Adrenal gland (tissue), 12 donors: ENCODE data around the gene CCNA2. TPM values are rescaled to one million over a fixed set of nuclear protein-coding genes. Genes with fewer than 3 reads are reported as not detected.

Experiments used
- DNase-seq, 7 donors: peaks; one replicate each; pipeline ENCODE4 v3.0.0-alpha.2; 2019 to 2020
- H3K27ac ChIP-seq, 5 donors: fragments of 200-600 bp; sonication (generic) in 4 of 5; 1 replicate in 3 of 5; 2 replicates in 2 of 5; pipeline versions ENCODE4 v1.5.1 to v1.8.0; 2016 to 2020; ENCODE audit warnings: mild to moderate bottlenecking in 1 of 5
- H3K27me3 ChIP-seq: fragments of 200-600 bp; 2 replicates; pipeline ENCODE4 v1.8.0; 2021
- H3K36me3 ChIP-seq, 2 donors: fragments of 200-600 bp; replicated peaks in 1 of 2; 1 replicate in 1 of 2; 2 replicates in 1 of 2; pipeline versions ENCODE4 v1.5.1 to v1.8.0; 2018 to 2022
- H3K4me1 ChIP-seq, 2 donors: fragments of 200-600 bp; replicated peaks in 1 of 2; 1 replicate in 1 of 2; 2 replicates in 1 of 2; pipeline versions ENCODE4 v1.5.1 to v1.8.0; 2018 to 2021
- H3K4me3 ChIP-seq, 4 donors: fragments of 200-600 bp; sonication (generic) in 3 of 4; one replicate each; pipeline ENCODE4 v1.5.1; 2016 to 2018
- H3K9me3 ChIP-seq, 3 donors: fragments of 200-600 bp; sonication (generic) in 1 of 3; replicated peaks in 1 of 3; 1 replicate in 2 of 3; 2 replicates in 1 of 3; pipeline versions ENCODE4 v1.5.1 to v1.8.0; 2016 to 2021
- POLR2A ChIP-seq, 2 donors: fragments of 450-650 bp; IDR thresholded peaks; one replicate each; pipeline ENCODE4 v1.6.1; 2017; ENCODE audit warnings: antibody characterized with exemption in 2 of 2, mild to moderate bottlenecking in 2 of 2, moderate library complexity in 1 of 2
- WGBS, 4 donors: extraction: QIAGEN DNeasy Blood & Tissue Kit in 2 of 4; methylation state at CpG; one replicate each; pipeline versions ENCODE4 v1.1.5 to v1.1.7; 2013 to 2017; 5-methylcytosine and 5-hydroxymethylcytosine counted together
- intact Hi-C, 2 donors: fragments of 100-400 bp; cut with DNase I; formaldehyde crosslinking; loops; one replicate each; pipeline versions ENCODE4 v1.14.1 to v1.15.0; 2022 to 2023
- polyA plus RNA-seq, 3 donors: library from polyadenylated mRNA; stranded (reverse); fragments of 200-250 nt in 2 of 3; fragments of 350-450 nt in 1 of 3; fragmentation: Illumina TruSeq in 1 of 3; extraction: RNeasy Lipid Tissue Mini Kit (QIAGEN cat#74804) in 1 of 3; gene quantifications; one replicate each; pipeline ENCODE4 v1.2.3, GENCODE V29; 2013 to 2014
- total RNA-seq, 9 donors: library from RNA; depleted of rRNA in 4 of 9; stranded (reverse); fragments of >200 nt in 4 of 9; fragments of 120-200 nt in 1 of 9; fragmentation: NEBNext Ultra II Directional in 1 of 9; extraction: Animal tissue kit (Norgen Biotek cat#: 25700) in 1 of 9; gene quantifications; one replicate each; pipeline versions ENCODE4 v1.1.0 to v1.2.4, GENCODE V29; 2013 to 2023
- TF ChIP-seq, protein P1 (sequence below), 6 experiments: fragments of 450-650 bp in 4 of 6; fragments of 200-600 bp in 2 of 6; sonication (generic) in 1 of 6; IDR thresholded peaks; 1 replicate in 5 of 6; 2 replicates in 1 of 6; pipeline versions ENCODE4 v1.5.1 to v1.8.0; 2016 to 2021; ENCODE audit warnings: antibody characterized with exemption in 6 of 6, mild to moderate bottlenecking in 2 of 6, moderate library complexity in 1 of 6
- donor health status: healthy with polysubstance abuse.
- donor health status: Bipolar disorder and iron deficiency.
- donor health status: DM: yes; HTN: yes; CAD: no.
- donor health status: DM: no; HTN: no; CAD: no.
- donor health status: DM: no; HTN: no; CAD: no.
- donor health status: DM: yes; HTN: yes; CAD: no.

CCNA2 gene
- total and polyA plus RNA-seq, 12 donors: 0.24 to 18.9 (median 2.3) TPM

- no peak for DNase-seq
- H3K4me3 ChIP-seq: no peak overlapping the region
- TF ChIP-seq, protein P1, sequence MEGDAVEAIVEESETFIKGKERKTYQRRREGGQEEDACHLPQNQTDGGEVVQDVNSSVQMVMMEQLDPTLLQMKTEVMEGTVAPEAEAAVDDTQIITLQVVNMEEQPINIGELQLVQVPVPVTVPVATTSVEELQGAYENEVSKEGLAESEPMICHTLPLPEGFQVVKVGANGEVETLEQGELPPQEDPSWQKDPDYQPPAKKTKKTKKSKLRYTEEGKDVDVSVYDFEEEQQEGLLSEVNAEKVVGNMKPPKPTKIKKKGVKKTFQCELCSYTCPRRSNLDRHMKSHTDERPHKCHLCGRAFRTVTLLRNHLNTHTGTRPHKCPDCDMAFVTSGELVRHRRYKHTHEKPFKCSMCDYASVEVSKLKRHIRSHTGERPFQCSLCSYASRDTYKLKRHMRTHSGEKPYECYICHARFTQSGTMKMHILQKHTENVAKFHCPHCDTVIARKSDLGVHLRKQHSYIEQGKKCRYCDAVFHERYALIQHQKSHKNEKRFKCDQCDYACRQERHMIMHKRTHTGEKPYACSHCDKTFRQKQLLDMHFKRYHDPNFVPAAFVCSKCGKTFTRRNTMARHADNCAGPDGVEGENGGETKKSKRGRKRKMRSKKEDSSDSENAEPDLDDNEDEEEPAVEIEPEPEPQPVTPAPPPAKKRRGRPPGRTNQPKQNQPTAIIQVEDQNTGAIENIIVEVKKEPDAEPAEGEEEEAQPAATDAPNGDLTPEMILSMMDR (IDR thresholded peaks at IDR 0.05): no peak
- no peak for TF ChIP-seq POLR2A (IDR thresholded peaks at IDR 0.05)
- H3K27ac ChIP-seq: no peak overlapping the region
- no peaks in the 10 kb centered on the region for H3K9me3 ChIP-seq
- 54 to 66% (median 64%) methylated on average over 3 of the region's 3 CpGs for WGBS, 4 donors
- intact Hi-C loops: no loop called here
- H3K4me1 ChIP-seq: no peaks in the 10 kb centered on the region
- no peaks in the 10 kb centered on the region for H3K36me3 ChIP-seq
- no peaks in the 10 kb centered on the region for H3K27me3 ChIP-seq
Measured at GRCh38 chr4:121789960-121790829, 33.5 kb downstream of the CCNA2 start.

- H3K27me3 ChIP-seq: no peaks in the 10 kb centered on the region
Measured at GRCh38 chr4:121789455-121789854, 34.2 kb downstream of the CCNA2 start.

GRCh38 chr4:121788896-121789295 lies 34.8 kb downstream of the CCNA2 start:
- intact Hi-C loops: no loop called here
- Histone ChIP-seq H3K36me3 (no peaks in the 10 kb centered on the region), H3K27me3 (no peaks in the 10 kb centered on the region), H3K9me3 (no peaks in the 10 kb centered on the region), H3K4me1 (no peaks in the 10 kb centered on the region), H3K27ac (no peak overlapping the region), H3K4me3 (no peak overlapping the region)
- 65 to 83% (median 75%) methylated on average over 2 of the region's 2 CpGs for WGBS, 4 donors
- no peak for DNase-seq
- TF ChIP-seq POLR2A (IDR thresholded peaks at IDR 0.05): no peak
- TF ChIP-seq, protein P1 (IDR thresholded peaks at IDR 0.05): no peak

More at GRCh38 chr4:121789455-121789854, 34.2 kb downstream of the CCNA2 start:
- Histone ChIP-seq H3K9me3 (no peaks in the 10 kb centered on the region), H3K4me1 (no peaks in the 10 kb centered on the region), H3K4me3 (no peak overlapping the region), H3K36me3 (no peaks in the 10 kb centered on the region), H3K27ac (no peak overlapping the region)
- DNase-seq: no peak
- no peak for TF ChIP-seq POLR2A (IDR thresholded peaks at IDR 0.05)
- TF ChIP-seq, protein P1 (IDR thresholded peaks at IDR 0.05): no peak
- intact Hi-C loops: no loop called here
- WGBS, 4 donors: 44 to 78% (median 60%) methylated on average over 1 of the region's 1 CpG

DNA sequence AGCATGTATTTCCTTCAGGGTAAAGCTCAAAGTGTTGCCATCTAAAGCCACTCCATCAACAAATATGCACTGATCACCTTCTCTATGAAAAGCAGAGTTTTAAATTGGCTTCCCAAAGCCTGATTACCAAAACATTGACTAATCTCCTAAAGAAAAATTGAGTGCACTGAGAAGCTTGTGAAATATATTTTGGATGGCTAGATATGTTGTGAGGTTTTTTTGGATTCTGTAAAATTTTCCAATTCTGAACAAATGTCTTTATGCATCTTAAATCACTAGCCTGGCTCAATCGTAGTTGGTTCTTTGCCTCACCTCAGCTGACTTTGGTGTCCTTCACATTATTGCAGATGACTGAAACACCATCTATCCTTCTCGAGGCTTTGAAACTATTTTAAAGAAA lies 37.5 kb downstream of the CCNA2 start:
- Histone ChIP-seq H3K27me3 (no peaks in the 10 kb centered on the region), H3K27ac (no peak overlapping the region), H3K9me3 (no peaks in the 10 kb centered on the region), H3K36me3 (no peaks in the 10 kb centered on the region), H3K4me1 (no peaks in the 10 kb centered on the region), H3K4me3 (no peak overlapping the region)
- DNase-seq: no peak
- intact Hi-C loops: no loop called here
- no peak for TF ChIP-seq POLR2A (IDR thresholded peaks at IDR 0.05)
- TF ChIP-seq, protein P1 (IDR thresholded peaks at IDR 0.05): no peak
- 59 to 74% (median 63%) methylated on average over 2 of the region's 2 CpGs for WGBS, 4 donors
